Skeletal muscle tissue (tissue), 4 donors: ENCODE data around the gene TNS3. TPM values are rescaled to one million over a fixed set of nuclear protein-coding genes. Genes with fewer than 3 reads are reported as not detected.
A peak's percentile ranks its signal among the peaks of the same experiment; 100 is the strongest.

ENCODE experiments used
- H3K27ac ChIP-seq: one replicate; pipeline ENCODE4 v1.7.0; 2013; ENCODE audit warnings: mild to moderate bottlenecking, low read depth, low read length, inconsistent platforms
- H3K27me3 ChIP-seq, 3 donors: one replicate each; pipeline ENCODE4 v1.7.0; 2013; ENCODE audit warnings: low read length in 3 of 3; ENCODE audit not compliant: control insufficient read depth in 3 of 3, insufficient read depth in 3 of 3
- H3K36me3 ChIP-seq, 3 donors: one replicate each; pipeline ENCODE4 v1.7.0; 2013; ENCODE audit warnings: low read length in 3 of 3; ENCODE audit not compliant: control insufficient read depth in 3 of 3, insufficient read depth in 3 of 3
- H3K4me1 ChIP-seq, 3 donors: one replicate each; pipeline ENCODE4 v1.7.0; 2013; ENCODE audit warnings: low read length in 3 of 3, mild to moderate bottlenecking in 3 of 3; ENCODE audit not compliant: control insufficient read depth in 3 of 3, insufficient read depth in 3 of 3
- H3K4me3 ChIP-seq, 3 donors: one replicate each; pipeline ENCODE4 v1.7.0; 2013; ENCODE audit warnings: low read length in 3 of 3
- H3K9ac ChIP-seq, 3 donors: one replicate each; pipeline ENCODE4 v1.7.0; 2013; ENCODE audit warnings: low read length in 3 of 3, mild to moderate bottlenecking in 3 of 3, moderate library complexity in 2 of 3, low read depth in 1 of 3
- H3K9me3 ChIP-seq, 3 donors: one replicate each; pipeline ENCODE4 v1.7.0; 2013; ENCODE audit warnings: low read length in 3 of 3; ENCODE audit not compliant: control insufficient read depth in 3 of 3
- total RNA-seq: library from RNA; depleted of rRNA; stranded (reverse); fragments of >200 nt; gene quantifications from one replicate; pipeline ENCODE4 v1.2.3, GENCODE V29; 2014
- donor health status: Osteomylitis.

TNS3 gene
- total RNA-seq, 1 donor from 2014 or later = 33.4 TPM

GRCh38 chr7:47378728-47379395 lies 203.0 kb downstream of the TNS3 start:
- peak overlapping the region in 1 of 3 donors; percentile 41 for H3K4me3 ChIP-seq
- peaks cover 0 to 5% (median 2%) of the 10 kb centered on the region in 3 donors for H3K36me3 ChIP-seq
- H3K27me3 ChIP-seq = no peaks in the 10 kb centered on the region
- H3K27ac ChIP-seq = no peak overlapping the region
- no peaks in the 10 kb centered on the region for H3K9me3 ChIP-seq
- peak overlapping the region in 1 of 3 donors; percentile 25 for H3K9ac ChIP-seq
- peaks cover 41 to 54% (median 54%) of the 10 kb centered on the region in 3 donors for H3K4me1 ChIP-seq

GRCh38 chr7:47377741-47378140 lies 204.2 kb downstream of the TNS3 start:
- Histone ChIP-seq H3K27me3 (no peaks in the 10 kb centered on the region), H3K27ac (no peak overlapping the region), H3K36me3 (peaks cover 0 to 5% (median 0%) of the 10 kb centered on the region in 3 donors), H3K9me3 (no peaks in the 10 kb centered on the region), H3K4me3 (no peak overlapping the region), H3K4me1 (peaks cover 44 to 60% (median 60%) of the 10 kb centered on the region in 3 donors), H3K9ac (no peak overlapping the region)

- peaks cover 48 to 63% (median 61%) of the 10 kb centered on the region in 3 donors for H3K4me1 ChIP-seq
- no peak overlapping the region for H3K9ac ChIP-seq
- H3K9me3 ChIP-seq = no peaks in the 10 kb centered on the region
- no peaks in the 10 kb centered on the region for H3K27me3 ChIP-seq
- no peak overlapping the region for H3K27ac ChIP-seq
- H3K36me3 ChIP-seq = peaks cover 0 to 5% (median 0%) of the 10 kb centered on the region in 3 donors
- H3K4me3 ChIP-seq = no peak overlapping the region
Measured at GRCh38 chr7:47376991-47377616, 204.8 kb downstream of the TNS3 start.

- no peaks in the 10 kb centered on the region for H3K9me3 ChIP-seq
- H3K9ac ChIP-seq = no peak overlapping the region
- no peaks in the 10 kb centered on the region for H3K36me3 ChIP-seq
- no peak overlapping the region for H3K27ac ChIP-seq
- H3K4me1 ChIP-seq = peaks cover 52 to 72% (median 60%) of the 10 kb centered on the region in 3 donors
- H3K27me3 ChIP-seq = no peaks in the 10 kb centered on the region
- H3K4me3 ChIP-seq = no peak overlapping the region
Measured at GRCh38 chr7:47375121-47375938, 206.6 kb downstream of the TNS3 start.

GRCh38 chr7:47374538-47374937 lies 207.4 kb downstream of the TNS3 start:
- H3K36me3 ChIP-seq = peaks cover 0 to 1% (median under 1%) of the 10 kb centered on the region in 3 donors
- no peak overlapping the region for H3K9ac ChIP-seq
- H3K9me3 ChIP-seq = no peaks in the 10 kb centered on the region
- no peaks in the 10 kb centered on the region for H3K27me3 ChIP-seq
- H3K4me1 ChIP-seq = peaks cover 46 to 67% (median 54%) of the 10 kb centered on the region in 3 donors
- H3K4me3 ChIP-seq = no peak overlapping the region
- no peak overlapping the region for H3K27ac ChIP-seq

GRCh38 chr7:47373871-47374451 lies 207.9 kb downstream of the TNS3 start:
- Histone ChIP-seq H3K36me3 (peaks cover 5 to 7% (median 5%) of the 10 kb centered on the region in 3 donors), H3K27ac (no peak overlapping the region), H3K4me3 (no peak overlapping the region), H3K9me3 (no peaks in the 10 kb centered on the region), H3K4me1 (peaks cover 44 to 63% (median 50%) of the 10 kb centered on the region in 3 donors), H3K27me3 (no peaks in the 10 kb centered on the region), H3K9ac (no peak overlapping the region)

- H3K27me3 ChIP-seq = no peaks in the 10 kb centered on the region
- peaks cover 35 to 52% (median 41%) of the 10 kb centered on the region in 3 donors for H3K4me1 ChIP-seq
- no peaks in the 10 kb centered on the region for H3K9me3 ChIP-seq
- H3K9ac ChIP-seq = no peak overlapping the region
- H3K4me3 ChIP-seq = no peak overlapping the region
- no peak overlapping the region for H3K27ac ChIP-seq
- H3K36me3 ChIP-seq = peaks cover 14 to 19% (median 17%) of the 10 kb centered on the region in 3 donors
Measured at GRCh38 chr7:47371733-47372368, 210.1 kb downstream of the TNS3 start.

GRCh38 chr7:47371317-47371716 lies 210.6 kb downstream of the TNS3 start:
- Histone ChIP-seq H3K27ac (no peak overlapping the region), H3K9me3 (no peaks in the 10 kb centered on the region), H3K4me1 (peaks cover 35 to 54% (median 44%) of the 10 kb centered on the region in 3 donors), H3K36me3 (peaks cover 14 to 19% (median 18%) of the 10 kb centered on the region in 3 donors), H3K9ac (no peak overlapping the region), H3K27me3 (no peaks in the 10 kb centered on the region), H3K4me3 (no peak overlapping the region)

GRCh38 chr7:47370461-47371042 lies 211.4 kb downstream of the TNS3 start:
- peaks cover 14 to 19% (median 18%) of the 10 kb centered on the region in 3 donors for H3K36me3 ChIP-seq
- no peak overlapping the region for H3K4me3 ChIP-seq
- H3K27me3 ChIP-seq = no peaks in the 10 kb centered on the region
- no peak overlapping the region for H3K27ac ChIP-seq
- H3K9me3 ChIP-seq = no peaks in the 10 kb centered on the region
- H3K4me1 ChIP-seq = peaks cover 33 to 47% (median 43%) of the 10 kb centered on the region in 3 donors
- no peak overlapping the region for H3K9ac ChIP-seq
